Suprapubic skin (tissue), 4 donors: ENCODE data around the gene IFNA8. TPM values are rescaled to one million over a fixed set of nuclear protein-coding genes. Genes with fewer than 3 reads are reported as not detected.

ENCODE experiments used
- DNase-seq, 2 donors: peaks; one replicate each; pipeline ENCODE4 v3.0.0-alpha.2; 2019; ENCODE audit warnings: low spot score in 2 of 2
- H3K27ac ChIP-seq: fragments of 200-600 bp; sonication (generic); one replicate; pipeline ENCODE4 v1.5.1; 2019
- H3K27me3 ChIP-seq: fragments of 200-600 bp; sonication (generic); one replicate; pipeline ENCODE4 v1.5.1; 2019
- H3K36me3 ChIP-seq: fragments of 200-600 bp; sonication (generic); one replicate; pipeline ENCODE4 v1.5.1; 2019
- H3K4me1 ChIP-seq: fragments of 200-600 bp; sonication (generic); one replicate; pipeline ENCODE4 v1.5.1; 2019
- H3K4me3 ChIP-seq: fragments of 200-600 bp; sonication (generic); one replicate; pipeline ENCODE4 v1.5.1; 2019; ENCODE audit warnings: mild to moderate bottlenecking
- H3K9me3 ChIP-seq: fragments of 200-600 bp; sonication (generic); one replicate; pipeline ENCODE4 v1.5.1; 2019
- EP300 ChIP-seq: sonication (generic); formaldehyde crosslinking; IDR thresholded peaks from one replicate; pipeline ENCODE4 v1.6.1; 2017; ENCODE audit warnings: antibody characterized with exemption
- POLR2A ChIP-seq, 2 donors: fragments of 450-650 bp; IDR thresholded peaks; one replicate each; pipeline ENCODE4 v1.6.1; 2017; ENCODE audit warnings: antibody characterized with exemption in 2 of 2, mild to moderate bottlenecking in 2 of 2, moderate library complexity in 2 of 2
- POLR2AphosphoS5 ChIP-seq, 3 donors: sonication (generic); formaldehyde crosslinking; IDR thresholded peaks; one replicate each; pipeline ENCODE4 v1.6.1; 2017; ENCODE audit warnings: antibody characterized with exemption in 3 of 3
- WGBS: methylation state at CpG from one replicate; pipeline ENCODE4 v1.1.5; 2018; 5-methylcytosine and 5-hydroxymethylcytosine counted together
- total RNA-seq, 4 donors: library from RNA; depleted of rRNA; stranded (reverse); fragments of >200 nt; gene quantifications; one replicate each; pipeline ENCODE4 v1.1.0, GENCODE V29; 2016
- TF ChIP-seq, protein P1 (sequence below), 2 donors: fragments of 200-600 bp in 1 of 2; fragments of 450-650 bp in 1 of 2; sonication (generic) in 1 of 2; IDR thresholded peaks; one replicate each; pipeline ENCODE4 v1.5.1; 2016 to 2019; ENCODE audit warnings: antibody characterized with exemption in 2 of 2, mild to moderate bottlenecking in 1 of 2, moderate library complexity in 1 of 2

IFNA8 gene
- total RNA-seq, 4 donors from 2014 or later: not detected

- Histone ChIP-seq H3K27ac (no peak overlapping the region), H3K4me1 (peaks cover 9% of the 10 kb centered on the region), H3K4me3 (no peak overlapping the region), H3K9me3 (no peaks in the 10 kb centered on the region), H3K36me3 (no peaks in the 10 kb centered on the region), H3K27me3 (peaks cover 4% of the 10 kb centered on the region)
- WGBS: 55% methylated on average over 4 of the region's 5 CpGs
- TF ChIP-seq EP300 (no peak), POLR2AphosphoS5 (IDR thresholded peaks at IDR 0.05) (no peak), POLR2A (IDR thresholded peaks at IDR 0.05) (no peak)
- TF ChIP-seq, protein P1, sequence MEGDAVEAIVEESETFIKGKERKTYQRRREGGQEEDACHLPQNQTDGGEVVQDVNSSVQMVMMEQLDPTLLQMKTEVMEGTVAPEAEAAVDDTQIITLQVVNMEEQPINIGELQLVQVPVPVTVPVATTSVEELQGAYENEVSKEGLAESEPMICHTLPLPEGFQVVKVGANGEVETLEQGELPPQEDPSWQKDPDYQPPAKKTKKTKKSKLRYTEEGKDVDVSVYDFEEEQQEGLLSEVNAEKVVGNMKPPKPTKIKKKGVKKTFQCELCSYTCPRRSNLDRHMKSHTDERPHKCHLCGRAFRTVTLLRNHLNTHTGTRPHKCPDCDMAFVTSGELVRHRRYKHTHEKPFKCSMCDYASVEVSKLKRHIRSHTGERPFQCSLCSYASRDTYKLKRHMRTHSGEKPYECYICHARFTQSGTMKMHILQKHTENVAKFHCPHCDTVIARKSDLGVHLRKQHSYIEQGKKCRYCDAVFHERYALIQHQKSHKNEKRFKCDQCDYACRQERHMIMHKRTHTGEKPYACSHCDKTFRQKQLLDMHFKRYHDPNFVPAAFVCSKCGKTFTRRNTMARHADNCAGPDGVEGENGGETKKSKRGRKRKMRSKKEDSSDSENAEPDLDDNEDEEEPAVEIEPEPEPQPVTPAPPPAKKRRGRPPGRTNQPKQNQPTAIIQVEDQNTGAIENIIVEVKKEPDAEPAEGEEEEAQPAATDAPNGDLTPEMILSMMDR (IDR thresholded peaks at IDR 0.05): no peak
- no peak for DNase-seq
These were observed 4.7 kb downstream of the IFNA8 start for GRCh38 chr9:21413624-21414023.

DNA sequence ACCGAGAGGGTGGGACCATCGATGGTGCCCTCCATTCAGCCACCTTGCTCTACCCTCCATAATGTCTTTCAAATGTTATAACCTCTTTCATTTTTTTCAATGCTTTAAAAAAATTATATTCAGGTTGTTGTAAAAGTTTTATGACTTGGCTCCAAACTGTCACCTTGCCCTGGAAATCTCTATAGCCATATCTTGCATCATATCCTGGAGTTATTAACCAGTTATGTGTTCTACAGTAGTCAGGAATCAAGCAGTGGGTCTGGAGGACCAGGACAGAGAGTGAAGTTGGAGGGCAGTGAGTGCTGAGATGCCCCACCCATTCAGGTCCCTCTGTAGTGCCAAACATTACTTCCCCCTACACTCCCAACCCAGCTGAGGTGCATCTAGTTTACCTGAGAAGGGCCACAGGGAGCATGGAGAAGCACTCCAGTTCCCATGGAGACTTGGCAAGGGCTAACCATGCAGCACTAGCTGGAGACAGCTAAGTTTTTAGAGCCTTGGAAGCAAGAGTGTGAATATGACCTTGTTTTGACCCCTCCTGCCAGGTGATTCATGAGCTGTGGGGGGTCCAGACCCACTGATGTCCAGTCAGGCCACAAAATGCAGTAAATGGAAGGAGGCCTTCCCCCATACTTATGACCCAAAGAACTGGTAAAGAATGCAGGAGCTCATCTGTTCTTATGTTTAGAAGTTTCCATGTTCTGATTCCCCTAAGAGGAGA is 5.5 kb downstream of the IFNA8 start:
- Histone ChIP-seq H3K27ac (no peak overlapping the region), H3K4me1 (peaks cover 9% of the 10 kb centered on the region), H3K4me3 (no peak overlapping the region), H3K27me3 (no peaks in the 10 kb centered on the region), H3K36me3 (no peaks in the 10 kb centered on the region), H3K9me3 (no peaks in the 10 kb centered on the region)
- DNase-seq: no peak
- WGBS: 89% methylated on average over 2 of the region's 2 CpGs
- TF ChIP-seq POLR2AphosphoS5 (IDR thresholded peaks at IDR 0.05): no peak
- no peak for TF ChIP-seq POLR2A (IDR thresholded peaks at IDR 0.05)
- TF ChIP-seq, protein P1 (IDR thresholded peaks at IDR 0.05): no peak
- TF ChIP-seq EP300: no peak

GRCh38 chr9:21415493-21416267 is 6.8 kb downstream of the IFNA8 start:
- no peak overlapping the region for H3K27ac ChIP-seq
- WGBS: 49% methylated on average over 5 of the region's 5 CpGs
- no peak for DNase-seq
- H3K4me1 ChIP-seq: peaks cover 9% of the 10 kb centered on the region
- no peaks in the 10 kb centered on the region for H3K36me3 ChIP-seq
- no peak overlapping the region for H3K4me3 ChIP-seq
- TF ChIP-seq EP300: no peak
- no peak for TF ChIP-seq POLR2AphosphoS5 (IDR thresholded peaks at IDR 0.05)
- TF ChIP-seq, protein P1 (IDR thresholded peaks at IDR 0.05): no peak
- no peak for TF ChIP-seq POLR2A (IDR thresholded peaks at IDR 0.05)
- H3K9me3 ChIP-seq: no peaks in the 10 kb centered on the region
- H3K27me3 ChIP-seq: no peaks in the 10 kb centered on the region

GRCh38 chr9:21428235-21428634 is 19.3 kb downstream of the IFNA8 start:
- 51% methylated on average over 1 of the region's 1 CpG for WGBS
- H3K9me3 ChIP-seq: no peaks in the 10 kb centered on the region
- H3K27ac ChIP-seq: no peak overlapping the region
- DNase-seq: no peak
- no peak overlapping the region for H3K4me3 ChIP-seq
- H3K27me3 ChIP-seq: no peaks in the 10 kb centered on the region
- no peaks in the 10 kb centered on the region for H3K36me3 ChIP-seq
- H3K4me1 ChIP-seq: no peaks in the 10 kb centered on the region
- TF ChIP-seq POLR2A (IDR thresholded peaks at IDR 0.05) (no peak), POLR2AphosphoS5 (IDR thresholded peaks at IDR 0.05) (no peak), EP300 (no peak)
- TF ChIP-seq, protein P1 (IDR thresholded peaks at IDR 0.05): no peak

- 67% methylated on average over 2 of the region's 2 CpGs for WGBS
These were observed 20.3 kb downstream of the IFNA8 start for GRCh38 chr9:21429191-21429590.

More at GRCh38 chr9:21429191-21429590, 20.3 kb downstream of the IFNA8 start:
- no peaks in the 10 kb centered on the region for H3K36me3 ChIP-seq
- H3K4me1 ChIP-seq: no peaks in the 10 kb centered on the region
- H3K9me3 ChIP-seq: no peaks in the 10 kb centered on the region
- H3K27ac ChIP-seq: no peak overlapping the region
- DNase-seq: no peak
- TF ChIP-seq, protein P1 (IDR thresholded peaks at IDR 0.05): no peak
- TF ChIP-seq POLR2AphosphoS5 (IDR thresholded peaks at IDR 0.05) (no peak), POLR2A (IDR thresholded peaks at IDR 0.05) (no peak), EP300 (no peak)
- no peaks in the 10 kb centered on the region for H3K27me3 ChIP-seq
- H3K4me3 ChIP-seq: no peak overlapping the region
